Stimulated activated naive CD8-positive, alpha-beta T cell treated with anti-CD3 and anti-CD28 coated beads, Interleukin-15, amount 100 ng/mL, for 72 hours (primary cell): ENCODE measurements around the gene SPDYE2B.
"Not testable (repeated sequence)": the region's sequence is repeated elsewhere in the genome, so short reads cannot be mapped to it uniquely, and the experiment has no call there.

Experiments
- ATAC-seq: fragments of 150-1000 bp; cut with Tn5 transposase; 2 replicates; pipeline ENCODE4 v1.10.0; 2021; ENCODE audit warnings: mild to moderate bottlenecking, moderate library complexity
- DNase-seq, 2 donors: peaks; one replicate each; pipeline ENCODE4 v3.0.0; 2021 to 2022
- H3K27ac Mint-ChIP-seq, 2 donors: one replicate each; pipeline ENCODE4 v1.8.0; 2022; ENCODE audit warnings: mild to moderate bottlenecking in 2 of 2, mixed read lengths in 2 of 2, moderate library complexity in 2 of 2
- H3K27me3 Mint-ChIP-seq: one replicate; pipeline ENCODE4 v1.8.0; 2022; ENCODE audit warnings: mixed read lengths
- H3K4me1 Mint-ChIP-seq: one replicate; pipeline ENCODE4 v1.8.0; 2022; ENCODE audit warnings: mild to moderate bottlenecking, mixed read lengths
- H3K4me3 Mint-ChIP-seq, 2 donors: one replicate each; pipeline ENCODE4 v1.8.0; 2022; ENCODE audit warnings: mild to moderate bottlenecking in 2 of 2, mixed read lengths in 2 of 2, moderate library complexity in 1 of 2
- H3K9me3 Mint-ChIP-seq, 2 donors: one replicate each; pipeline ENCODE4 v1.8.0; 2022; ENCODE audit warnings: mixed read lengths in 2 of 2

SPDYE2B gene

DNA sequence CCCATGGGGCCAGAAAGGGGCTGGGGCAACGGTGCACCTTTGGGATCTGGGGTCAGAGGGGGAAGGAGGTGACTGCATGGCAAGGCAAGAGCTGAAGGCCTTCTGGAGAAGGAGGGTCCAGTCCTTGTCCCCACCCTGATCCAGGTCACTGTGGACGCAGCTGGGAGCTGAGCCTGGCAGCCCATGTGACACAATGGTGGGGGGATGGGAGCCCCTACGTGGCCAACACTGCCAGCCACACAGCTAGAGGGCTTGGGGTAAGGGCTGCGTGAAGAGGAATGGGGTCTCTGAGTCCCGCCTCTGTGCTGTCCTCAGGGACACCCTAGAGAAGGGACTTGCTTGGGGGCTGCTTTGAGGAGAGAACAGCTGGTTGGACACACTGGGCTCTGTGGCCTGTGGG lies 30.7 kb downstream of the SPDYE2B start:
- not testable (repeated sequence) for H3K4me1 Mint-ChIP-seq, H3K9me3 Mint-ChIP-seq, DNase-seq, H3K27me3 Mint-ChIP-seq, H3K4me3 Mint-ChIP-seq, H3K27ac Mint-ChIP-seq
- peak; percentile 28 for ATAC-seq

DNA sequence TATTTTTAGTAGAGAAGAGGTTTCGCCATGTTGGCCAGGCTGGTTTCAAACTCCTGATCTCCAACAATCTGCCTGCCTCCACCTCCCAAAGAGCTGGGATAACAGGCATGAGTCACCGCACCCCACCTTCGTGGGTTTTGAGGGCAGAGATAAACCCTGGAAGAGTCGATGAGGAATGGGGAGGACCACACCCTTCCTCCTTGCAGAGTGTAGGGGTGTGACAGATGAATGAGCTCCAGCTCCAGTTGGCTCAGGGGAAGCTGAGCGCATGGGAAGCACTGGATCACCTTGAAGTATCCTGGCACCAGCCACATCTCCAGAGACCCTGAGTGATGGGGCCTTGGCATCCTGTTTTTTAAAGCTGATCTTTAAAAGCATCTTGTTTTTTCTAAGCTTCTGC lies 32.4 kb downstream of the SPDYE2B start:
- ATAC-seq, H3K27ac Mint-ChIP-seq, DNase-seq, H3K4me3 Mint-ChIP-seq, H3K4me1 Mint-ChIP-seq, H3K9me3 Mint-ChIP-seq, H3K27me3 Mint-ChIP-seq: not testable (repeated sequence)

DNA sequence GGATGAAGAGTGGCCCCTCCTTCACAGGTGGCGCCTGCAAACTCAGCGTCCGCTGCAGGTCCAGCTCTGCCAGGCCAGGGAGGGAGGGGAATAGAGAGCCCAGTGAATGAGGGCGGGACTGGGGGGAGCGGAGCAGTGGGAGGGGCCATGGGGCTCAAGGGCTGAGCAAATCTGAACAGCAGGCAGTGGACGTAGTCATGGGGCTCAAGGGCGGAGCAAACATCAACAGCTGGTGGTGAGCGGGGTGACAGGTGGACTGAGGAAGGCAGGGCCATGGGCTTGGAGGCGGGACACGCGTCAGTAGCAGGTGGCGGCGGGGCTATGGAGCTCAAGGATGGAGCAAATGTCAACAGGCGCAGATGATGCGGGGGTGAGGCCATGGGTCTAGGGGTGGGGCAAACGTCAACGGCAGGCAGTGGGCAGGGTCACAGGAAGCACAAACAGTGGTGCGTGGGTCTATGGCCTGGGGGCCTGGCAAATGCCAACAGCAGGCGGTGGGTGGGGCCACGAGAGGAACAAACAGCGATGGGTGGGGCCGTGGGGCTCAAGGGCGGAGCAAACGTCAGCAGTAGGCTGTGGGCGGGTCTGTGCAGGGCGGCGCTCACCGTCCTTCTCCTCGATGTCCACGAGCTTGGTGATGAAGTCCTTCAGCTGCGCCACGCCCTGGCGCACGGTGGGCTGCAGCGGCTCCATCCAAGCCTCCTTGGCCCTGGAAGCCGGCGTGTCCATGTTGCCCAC lies 38.3 kb downstream of the SPDYE2B start:
- H3K4me3 Mint-ChIP-seq, H3K27me3 Mint-ChIP-seq, DNase-seq, H3K9me3 Mint-ChIP-seq, H3K27ac Mint-ChIP-seq, H3K4me1 Mint-ChIP-seq: not testable (repeated sequence)
- ATAC-seq, result peak; percentile 87

DNA sequence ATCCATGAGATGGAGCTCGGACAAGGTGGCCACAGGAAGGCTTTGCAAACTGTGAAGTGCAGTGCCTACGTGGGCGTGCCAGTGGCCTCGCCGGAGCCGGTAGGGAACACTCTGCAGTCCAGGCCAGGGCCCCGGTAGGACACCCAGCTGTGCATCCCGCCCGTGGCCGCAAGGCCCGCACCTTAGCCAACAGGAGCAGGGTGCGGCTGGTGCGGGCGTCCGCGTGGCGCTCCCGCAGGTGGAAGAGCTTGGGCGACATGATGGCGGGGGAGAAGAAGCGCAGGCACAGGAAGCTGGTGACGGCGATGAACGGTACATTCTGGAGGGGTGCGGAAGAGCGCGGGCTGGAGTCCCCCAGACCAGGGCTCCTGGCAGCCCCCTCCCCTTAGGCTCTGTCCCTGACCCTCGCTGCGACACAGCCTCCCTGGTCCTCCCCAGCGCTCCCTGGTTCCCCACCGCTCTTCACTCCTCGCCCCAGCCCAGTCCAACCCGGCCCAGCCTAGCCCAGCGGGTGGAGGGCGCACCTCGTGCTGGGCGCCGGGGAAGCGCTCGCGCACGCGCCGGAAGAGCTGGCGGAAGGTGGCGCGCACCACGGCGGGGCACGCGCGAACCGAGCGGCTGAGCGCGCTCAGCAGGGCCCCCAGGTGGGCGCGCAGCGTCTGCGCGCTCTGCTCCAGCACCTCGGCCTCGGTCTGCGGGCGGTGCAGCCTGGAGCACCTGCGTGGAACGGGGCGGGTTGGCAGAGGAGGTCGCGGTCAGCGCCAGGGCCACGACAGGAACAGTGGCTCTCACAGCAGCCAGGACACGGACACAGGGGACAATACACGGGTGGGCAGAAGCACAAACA lies 39.5 kb downstream of the SPDYE2B start:
- H3K27ac Mint-ChIP-seq, H3K4me3 Mint-ChIP-seq, H3K4me1 Mint-ChIP-seq, H3K9me3 Mint-ChIP-seq, H3K27me3 Mint-ChIP-seq: not testable (repeated sequence)
- DNase-seq (peak; percentile 17 to 20), ATAC-seq (peak; percentile 87)

DNA sequence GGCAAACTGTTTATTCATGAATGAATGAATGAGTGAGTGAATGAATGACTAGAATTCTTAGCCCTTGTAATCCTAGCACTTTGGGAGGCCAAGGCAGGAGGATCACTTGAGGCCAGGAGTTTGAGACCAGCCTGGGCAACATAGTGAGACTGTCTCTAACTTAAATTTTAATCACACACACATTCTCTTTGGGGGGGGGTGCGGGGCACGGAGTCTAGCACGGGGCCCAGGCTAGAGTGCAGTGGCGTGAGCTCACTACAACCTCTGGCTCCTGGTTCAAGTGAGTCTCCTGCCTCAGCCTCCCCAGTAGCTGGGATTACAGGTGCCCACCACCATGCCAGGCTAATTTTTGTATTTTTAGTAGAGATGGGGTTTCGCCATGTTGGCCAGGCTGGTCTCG lies 40.5 kb downstream of the SPDYE2B start:
- peak overlapping the region in 1 of 2 donors; percentile 9 for H3K4me3 Mint-ChIP-seq
- H3K27me3 Mint-ChIP-seq, H3K27ac Mint-ChIP-seq, H3K4me1 Mint-ChIP-seq, ATAC-seq, H3K9me3 Mint-ChIP-seq, DNase-seq: not testable (repeated sequence)

- H3K27ac Mint-ChIP-seq, DNase-seq, H3K9me3 Mint-ChIP-seq, H3K27me3 Mint-ChIP-seq, ATAC-seq, H3K4me3 Mint-ChIP-seq, H3K4me1 Mint-ChIP-seq: not testable (repeated sequence)
Observed at GRCh38 chr7:102694008-102694407, 43.9 kb downstream of the SPDYE2B start.

DNA sequence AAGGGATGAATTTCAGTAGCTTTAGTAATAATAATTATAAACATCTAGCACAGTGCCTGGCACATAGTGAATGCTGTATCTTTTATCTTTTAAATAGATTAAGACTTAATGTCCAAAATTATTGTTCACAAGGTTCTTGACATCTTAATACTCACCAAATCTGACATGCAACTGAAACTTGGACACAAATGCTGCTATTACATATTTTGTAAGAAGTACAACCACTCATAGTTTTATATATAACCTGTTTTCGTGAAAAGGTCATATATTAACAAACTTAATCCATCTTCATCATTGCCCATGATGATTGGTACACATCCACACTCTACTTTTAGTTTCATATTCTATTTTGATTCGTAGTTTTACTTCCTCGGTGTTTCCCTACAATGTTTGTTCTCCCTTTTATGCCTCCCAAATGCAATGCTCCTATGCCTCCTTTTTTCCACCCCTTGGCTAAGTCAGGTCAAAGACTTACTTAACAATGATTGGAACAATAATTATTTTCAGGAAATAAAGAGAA lies 45.0 kb downstream of the SPDYE2B start:
- not testable (repeated sequence) for ATAC-seq, H3K9me3 Mint-ChIP-seq, H3K4me1 Mint-ChIP-seq, DNase-seq, H3K27ac Mint-ChIP-seq, H3K4me3 Mint-ChIP-seq
- H3K27me3 Mint-ChIP-seq, result peaks cover 14% of the 10 kb centered on the region

DNA sequence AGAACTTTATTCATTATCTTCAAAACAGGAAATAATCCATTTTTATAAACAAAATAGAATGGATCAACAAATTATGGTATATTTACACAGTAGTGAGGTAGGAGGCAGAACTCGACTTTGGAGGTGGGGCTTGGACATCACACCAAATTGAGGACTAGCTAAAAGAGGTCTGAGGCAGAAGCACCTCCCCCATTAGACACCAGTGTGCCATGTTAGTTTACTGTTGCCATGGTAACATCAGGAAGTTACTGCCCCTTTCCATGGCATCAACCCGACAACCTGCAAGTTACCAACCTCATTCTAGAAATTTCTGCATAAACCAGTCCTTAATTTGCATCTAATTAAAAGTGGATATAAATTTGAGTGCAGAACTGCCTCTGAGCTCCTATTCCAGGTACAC lies 45.9 kb downstream of the SPDYE2B start:
- peaks cover 23% of the 10 kb centered on the region for H3K27me3 Mint-ChIP-seq
- not testable (repeated sequence) for DNase-seq, H3K27ac Mint-ChIP-seq, H3K4me1 Mint-ChIP-seq, H3K9me3 Mint-ChIP-seq, ATAC-seq, H3K4me3 Mint-ChIP-seq

GRCh38 chr7:102697642-102698512 lies 47.8 kb downstream of the SPDYE2B start:
- not testable (repeated sequence) for H3K9me3 Mint-ChIP-seq, H3K4me3 Mint-ChIP-seq, H3K27ac Mint-ChIP-seq, ATAC-seq, DNase-seq, H3K4me1 Mint-ChIP-seq
- H3K27me3 Mint-ChIP-seq, result peaks cover 30% of the 10 kb centered on the region

DNA sequence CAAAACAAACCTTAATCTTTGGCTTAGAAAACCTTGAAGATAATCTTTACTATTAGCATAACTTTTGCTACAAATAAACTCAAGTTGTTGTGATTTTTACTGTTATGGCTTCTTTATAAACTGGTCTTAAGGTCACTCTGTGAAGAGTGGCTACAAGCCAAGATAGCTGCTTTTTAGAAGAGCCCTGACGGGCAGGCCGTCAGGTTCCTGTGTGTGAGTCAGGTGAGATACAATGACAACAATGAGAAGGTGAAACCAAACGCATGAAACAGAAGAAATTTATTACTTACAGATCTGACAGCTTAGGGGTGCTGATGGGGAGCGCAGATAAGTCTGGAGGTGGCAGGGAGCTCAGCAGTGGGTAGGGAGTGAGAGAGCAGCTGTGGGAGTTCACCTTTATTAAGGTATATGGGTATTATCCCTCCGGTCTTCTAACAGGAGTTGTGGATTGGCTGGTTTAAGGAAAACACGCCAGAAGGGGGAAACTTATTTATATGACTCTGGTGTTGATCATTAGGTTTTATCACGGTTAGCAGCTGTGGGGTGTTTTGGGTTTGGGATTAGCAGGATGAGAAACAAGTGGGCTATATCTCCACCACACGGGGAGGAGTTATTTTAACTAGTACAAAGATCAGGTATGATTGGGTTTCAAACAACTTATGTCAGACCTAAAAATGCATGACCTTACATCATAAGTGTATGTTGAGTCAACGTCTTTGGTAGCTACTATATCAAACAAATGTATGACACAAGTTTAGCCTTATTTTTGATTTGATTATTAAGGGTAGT lies 49.0 kb downstream of the SPDYE2B start:
- not testable (repeated sequence) for H3K9me3 Mint-ChIP-seq, DNase-seq, H3K4me1 Mint-ChIP-seq, ATAC-seq, H3K4me3 Mint-ChIP-seq
- peaks cover 30% of the 10 kb centered on the region for H3K27me3 Mint-ChIP-seq
- peak overlapping the region in 1 of 2 donors; percentile 10 for H3K27ac Mint-ChIP-seq
